Measurements from ENCODE around the gene CEMP1. TPM values are rescaled to one million over a fixed set of nuclear protein-coding genes. Genes with fewer than 3 reads are reported as not detected.
A peak's percentile ranks its signal among the peaks of the same experiment; 100 is the strongest.
"Not testable (repeated sequence)": the region's sequence is repeated elsewhere in the genome, so short reads cannot be mapped to it uniquely, and the experiment has no call there.

CEMP1 gene
- total RNA-seq, 1 experiment from 2014 or later: not detected

GRCh38 chr16:2543771-2544170 is 12.6 kb upstream of the CEMP1 start:
- not testable (repeated sequence) for H3K9me3 ChIP-seq (replicated peaks); H3K4me3 ChIP-seq; DNase-seq; H3K4me1 ChIP-seq; H3K27ac ChIP-seq; H3K27me3 ChIP-seq; H3K36me3 ChIP-seq

DNA sequence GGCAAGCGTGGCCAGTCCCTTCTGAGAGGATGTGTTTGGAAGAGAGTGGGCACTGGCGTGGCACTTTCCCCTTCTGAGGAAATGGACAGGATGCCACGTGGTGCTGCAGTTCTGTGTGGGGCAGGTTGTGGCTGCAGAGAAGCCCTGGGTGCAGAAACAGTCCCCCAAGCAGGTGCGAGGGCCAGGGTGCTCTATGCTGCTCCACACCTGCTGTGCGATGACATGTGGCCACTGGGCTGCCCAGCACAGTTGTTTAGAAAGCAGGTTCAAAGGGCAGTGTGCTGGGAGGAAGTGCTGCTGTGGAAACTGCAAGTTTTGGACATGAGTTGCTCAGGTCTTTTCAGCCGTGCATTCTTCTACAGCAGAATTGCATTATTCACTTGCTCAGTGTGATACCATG is 10.2 kb upstream of the CEMP1 start:
- not testable (repeated sequence) for H3K9me3 ChIP-seq (replicated peaks)

GRCh38 chr16:2540912-2541311 is 9.7 kb upstream of the CEMP1 start:
- H3K27ac ChIP-seq; H3K27me3 ChIP-seq; H3K36me3 ChIP-seq; H3K4me3 ChIP-seq; DNase-seq; H3K4me1 ChIP-seq; H3K9me3 ChIP-seq (replicated peaks): not testable (repeated sequence)

More for the DNA sequence above, 10.2 kb upstream of the CEMP1 start:
- H3K36me3 ChIP-seq, H3K27ac ChIP-seq, H3K4me1 ChIP-seq, H3K27me3 ChIP-seq, H3K4me3 ChIP-seq: not testable (repeated sequence)
- DNase-seq: peak in 1 of 2 experiments; percentile 1

DNA sequence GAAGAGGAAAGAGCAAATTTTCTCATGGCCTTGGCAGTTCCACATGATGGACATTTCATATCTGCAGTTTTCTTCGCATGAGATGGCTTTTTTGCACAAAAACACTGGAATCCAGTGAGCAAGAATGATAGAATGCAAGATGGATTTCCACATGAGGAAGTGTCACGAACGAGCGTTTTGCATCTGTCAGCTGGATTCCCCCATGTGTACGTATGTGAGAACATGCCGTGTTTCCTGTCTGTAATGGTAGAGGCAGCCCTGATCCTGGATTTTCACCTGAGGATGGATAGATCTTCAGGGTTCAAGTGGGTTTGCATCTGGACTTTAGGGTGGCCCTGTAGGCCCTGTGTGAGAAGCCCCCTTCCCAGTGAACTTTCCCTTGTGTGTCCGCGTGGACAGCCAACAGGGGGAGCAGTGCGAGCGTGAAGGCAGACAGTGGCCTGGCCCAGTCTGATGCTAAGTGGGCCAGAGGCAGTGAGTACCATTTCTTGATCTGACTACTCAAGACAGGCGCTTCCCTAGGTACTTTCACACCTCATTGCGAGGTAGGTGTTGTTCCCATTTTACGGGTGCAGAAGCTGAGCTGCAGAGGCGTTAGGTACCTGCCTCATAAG is 8.7 kb upstream of the CEMP1 start:
- not testable (repeated sequence) for H3K27ac ChIP-seq; H3K9me3 ChIP-seq (replicated peaks); H3K27me3 ChIP-seq; H3K4me3 ChIP-seq; H3K4me1 ChIP-seq; H3K36me3 ChIP-seq
- DNase-seq: peak in 1 of 2 experiments; percentile 18

GRCh38 chr16:2539192-2539844 is 8.1 kb upstream of the CEMP1 start:
- H3K4me3 ChIP-seq; H3K4me1 ChIP-seq; H3K27ac ChIP-seq; H3K27me3 ChIP-seq; H3K9me3 ChIP-seq (replicated peaks); H3K36me3 ChIP-seq; DNase-seq: not testable (repeated sequence)

GRCh38 chr16:2537451-2538379 is 6.5 kb upstream of the CEMP1 start, which contains the start of gene PDPK1:
PDPK1 (plus strand) TSS chr16:2538021; CDS start chr16:2538113, 92 bp downstream.
- Histone ChIP-seq H3K9me3 (replicated peaks) (no peaks in the 10 kb centered on the region), H3K27me3 (no peaks in the 10 kb centered on the region), H3K4me3 (peak within 1 kb of the TSS; percentile 68), H3K36me3 (no peaks in the 10 kb centered on the region), H3K27ac (no peak within 1 kb of the TSS; the same call in 1 of the 2 replicates), H3K4me1 (peaks cover 7% of the 10 kb centered on the region; the same call in 1 of the 2 replicates)
- DNase-seq: peak; percentile 90 to 93

DNA sequence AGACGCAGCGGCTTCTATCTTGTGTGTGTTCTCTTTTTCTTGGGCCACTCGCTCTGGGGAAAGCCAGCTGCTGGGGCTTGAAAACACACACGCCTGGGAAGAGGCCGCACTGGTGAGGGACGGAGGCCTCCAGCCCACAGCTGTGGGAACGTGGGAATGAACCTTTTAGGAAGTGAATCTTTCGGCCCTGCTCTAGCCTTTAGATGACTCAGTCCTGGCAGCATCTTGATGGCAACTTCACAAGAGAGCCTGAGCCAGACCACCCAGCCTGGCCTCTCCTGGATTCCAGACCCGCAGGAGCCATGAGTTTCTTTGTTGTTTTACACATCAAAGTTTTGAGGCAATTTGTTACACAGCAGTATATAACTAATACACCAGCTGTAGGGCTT is 4.4 kb upstream of the CEMP1 start:
- Histone ChIP-seq H3K4me1 (peaks cover 10% of the 10 kb centered on the region; the same call in 1 of the 2 replicates), H3K27ac (no peak overlapping the region)

GRCh38 chr16:2534335-2534734 is 3.1 kb upstream of the CEMP1 start:
- not testable (repeated sequence) for H3K9me3 ChIP-seq (replicated peaks); H3K27me3 ChIP-seq; H3K4me3 ChIP-seq; H3K36me3 ChIP-seq; DNase-seq; H3K27ac ChIP-seq
- H3K4me1 ChIP-seq: peaks cover 10% of the 10 kb centered on the region; the same call in 1 of the 2 replicates

More for the DNA sequence above, 4.4 kb upstream of the CEMP1 start:
- H3K36me3 ChIP-seq: no peaks in the 10 kb centered on the region
- H3K27me3 ChIP-seq: no peaks in the 10 kb centered on the region
- peak; percentile 63 to 70 for DNase-seq
- no peak overlapping the region for H3K4me3 ChIP-seq
- no peaks in the 10 kb centered on the region for H3K9me3 ChIP-seq (replicated peaks)

- Histone ChIP-seq H3K9me3 (replicated peaks) (no peaks in the 10 kb centered on the region), H3K4me1 (peaks cover 10% of the 10 kb centered on the region; the same call in 1 of the 2 replicates), H3K36me3 (no peaks in the 10 kb centered on the region), H3K4me3 (no peak overlapping the region), H3K27me3 (no peaks in the 10 kb centered on the region), H3K27ac (no peak overlapping the region)
- DNase-seq: peak in 1 of 2 experiments; percentile 1
Measured at GRCh38 chr16:2533912-2534311, 2.7 kb upstream of the CEMP1 start.

DNA sequence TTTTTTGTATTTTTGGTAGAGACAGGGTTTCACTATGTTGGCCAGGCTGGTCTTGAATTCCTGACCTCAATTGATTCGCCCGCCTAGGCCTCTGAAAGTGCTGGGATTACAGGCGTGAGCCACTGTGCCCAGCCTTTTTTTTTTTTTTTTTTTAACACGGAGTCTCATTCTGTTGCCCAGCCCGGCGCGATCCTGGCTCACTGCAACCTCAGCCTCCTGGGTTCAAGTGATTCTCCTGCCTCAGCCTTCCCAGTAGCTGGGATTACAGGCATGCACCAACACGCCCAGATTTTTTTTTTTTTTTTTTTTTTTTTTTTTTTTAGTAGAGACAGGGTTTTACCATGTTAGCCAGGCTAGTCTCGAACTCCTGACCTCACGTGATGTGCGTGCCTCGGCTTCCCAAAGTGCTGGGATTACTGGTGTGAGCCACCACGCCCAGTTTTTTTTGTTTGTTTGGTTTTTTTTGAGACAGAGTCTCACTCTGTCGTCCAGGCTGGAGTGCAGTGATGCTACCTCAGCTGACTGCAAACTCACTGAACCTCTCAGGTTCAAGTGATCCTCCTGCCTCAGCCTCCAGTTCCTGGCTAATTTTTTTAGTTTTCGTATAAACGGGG is 2.0 kb upstream of the CEMP1 start:
- not testable (repeated sequence) for H3K36me3 ChIP-seq; H3K27me3 ChIP-seq; H3K9me3 ChIP-seq (replicated peaks); DNase-seq; H3K27ac ChIP-seq
- Histone ChIP-seq H3K4me3 (peak overlapping the region; percentile 61), H3K4me1 (peaks cover 10% of the 10 kb centered on the region; the same call in 1 of the 2 replicates)

GRCh38 chr16:2532494-2533141 is 1.4 kb upstream of the CEMP1 start:
- Histone ChIP-seq H3K4me1 (peaks cover 10% of the 10 kb centered on the region; the same call in 1 of the 2 replicates), H3K36me3 (no peaks in the 10 kb centered on the region), H3K27ac (no peak overlapping the region), H3K27me3 (no peaks in the 10 kb centered on the region), H3K4me3 (peak overlapping the region; percentile 61), H3K9me3 (replicated peaks) (no peaks in the 10 kb centered on the region)
- DNase-seq: peak in 1 of 2 experiments; percentile 44

GRCh38 chr16:2531696-2532493 is 687 bp upstream of the CEMP1 start:
- Histone ChIP-seq H3K4me3 (peak overlapping the region; percentile 61), H3K36me3 (no peaks in the 10 kb centered on the region), H3K9me3 (replicated peaks) (no peaks in the 10 kb centered on the region), H3K4me1 (peaks cover 10% of the 10 kb centered on the region; the same call in 1 of the 2 replicates), H3K27ac (no peak overlapping the region; the same call in 1 of the 2 replicates), H3K27me3 (no peaks in the 10 kb centered on the region)
- DNase-seq: peak; percentile 95 to 96

- peaks cover 10% of the 10 kb centered on the region; the same call in 1 of the 2 replicates for H3K4me1 ChIP-seq
- H3K4me3 ChIP-seq: no peak overlapping the region
- no peaks in the 10 kb centered on the region for H3K27me3 ChIP-seq
- H3K27ac ChIP-seq: no peak overlapping the region
- no peak for DNase-seq
- H3K9me3 ChIP-seq (replicated peaks): no peaks in the 10 kb centered on the region
- H3K36me3 ChIP-seq: no peaks in the 10 kb centered on the region
Measured at GRCh38 chr16:2530629-2531318, 434 bp downstream of the CEMP1 start.
